Measurements from ENCODE around the gene KPNA5.

The KPNA5 gene

GRCh38 chr6:116763048-116763447 lies 82.0 kb downstream of the KPNA5 start:
- no peak for DNase-seq
- Histone ChIP-seq H3K4me3 (ENCODE audit: low read depth, low read length) (no peak overlapping the region; the same call in 1 of the 2 replicates), H3K9me3 (peaks cover 3% of the 10 kb centered on the region; the same call in 1 of the 2 replicates), H3K27me3 (no peaks in the 10 kb centered on the region), H3K4me1 (peaks cover 25% of the 10 kb centered on the region), H3K36me3 (no peaks in the 10 kb centered on the region)
- no peak for TF ChIP-seq CTCF (IDR thresholded peaks at IDR 0.05; ENCODE audit: low read depth, low read length)

- Histone ChIP-seq H3K4me1 (peaks cover 25% of the 10 kb centered on the region), H3K36me3 (no peaks in the 10 kb centered on the region), H3K9me3 (peaks cover 3% of the 10 kb centered on the region; the same call in 1 of the 2 replicates), H3K27me3 (no peaks in the 10 kb centered on the region), H3K4me3 (ENCODE audit: low read depth, low read length) (no peak overlapping the region)
- DNase-seq = no peak
- no peak for TF ChIP-seq CTCF (IDR thresholded peaks at IDR 0.05; ENCODE audit: low read depth, low read length)
These were observed 83.1 kb downstream of the KPNA5 start for GRCh38 chr6:116763906-116764628.

GRCh38 chr6:116764629-116764960 lies 83.6 kb downstream of the KPNA5 start:
- Histone ChIP-seq H3K9me3 (peaks cover 3% of the 10 kb centered on the region; the same call in 1 of the 2 replicates), H3K27me3 (no peaks in the 10 kb centered on the region), H3K4me1 (peaks cover 25% of the 10 kb centered on the region), H3K4me3 (ENCODE audit: low read depth, low read length) (no peak overlapping the region), H3K36me3 (no peaks in the 10 kb centered on the region)
- DNase-seq = no peak
- TF ChIP-seq CTCF (IDR thresholded peaks at IDR 0.05; ENCODE audit: low read depth, low read length) = no peak

GRCh38 chr6:116764961-116765841 lies 84.2 kb downstream of the KPNA5 start, which contains the start of gene FAM162B:
FAM162B (minus strand) TSS chr6:116765719; CDS start chr6:116765576, 143 bp downstream.
- no peak for TF ChIP-seq CTCF (IDR thresholded peaks at IDR 0.05; ENCODE audit: low read depth, low read length)
- H3K36me3 ChIP-seq = no peaks in the 10 kb centered on the region
- peaks cover 25% of the 10 kb centered on the region for H3K4me1 ChIP-seq
- no peak within 1 kb of the TSS for H3K4me3 ChIP-seq (ENCODE audit: low read depth, low read length)
- DNase-seq = no peak
- no peaks in the 10 kb centered on the region for H3K27me3 ChIP-seq
- H3K9me3 ChIP-seq = peaks cover 3% of the 10 kb centered on the region; the same call in 1 of the 2 replicates

- DNase-seq = peak; percentile 43
These were observed 85.6 kb downstream of the KPNA5 start for GRCh38 chr6:116766506-116767176.

More at GRCh38 chr6:116766506-116767176, 85.6 kb downstream of the KPNA5 start:
- Histone ChIP-seq H3K4me3 (ENCODE audit: low read depth, low read length) (no peak overlapping the region), H3K4me1 (peaks cover 25% of the 10 kb centered on the region), H3K36me3 (no peaks in the 10 kb centered on the region), H3K9me3 (peaks cover 3% of the 10 kb centered on the region; the same call in 1 of the 2 replicates), H3K27me3 (no peaks in the 10 kb centered on the region)
- TF ChIP-seq CTCF (IDR thresholded peaks at IDR 0.05; ENCODE audit: low read depth, low read length) = no peak
